Neural cell (in vitro differentiated cells): ENCODE results near the gene TAB2. TPM values are rescaled to one million over a fixed set of nuclear protein-coding genes. Genes with fewer than 3 reads are reported as not detected.

Source experiments
- H2AFZ ChIP-seq: fragments of 200-600, 300-800 bp; sonication (generic), shearing (Covaris generic); 2 replicates; pipeline ENCODE4 v1.6.0; 2014; ENCODE audit warnings: low read depth, mild to moderate bottlenecking, antibody characterized with exemption, low read length, moderate library complexity
- H3F3A ChIP-seq: fragments of 200-600 bp; shearing (Covaris generic); 2 replicates; pipeline ENCODE4 v1.6.1; 2016; ENCODE audit warnings: mild to moderate bottlenecking, moderate library complexity, mixed read lengths, antibody characterized with exemption, low read length; ENCODE audit not compliant: insufficient read depth, poor library complexity, severe bottlenecking
- H3K27ac ChIP-seq: fragments of 200-600, 300-800 bp; sonication (generic), shearing (Covaris generic); 2 replicates; pipeline ENCODE4 v1.5.1; 2014; ENCODE audit warnings: mild to moderate bottlenecking, low read length, moderate library complexity
- H3K27me3 ChIP-seq: fragments of 300-800, 200-600 bp; sonication (generic), shearing (Covaris generic); 2 replicates; pipeline ENCODE4 v1.6.0; 2014; ENCODE audit warnings: mild to moderate bottlenecking, low read depth, low read length, moderate library complexity; ENCODE audit not compliant: insufficient read depth
- H3K36me3 ChIP-seq: fragments of 300-800, 200-600 bp; sonication (generic), shearing (Covaris generic); 2 replicates; pipeline ENCODE4 v1.5.1; 2014; ENCODE audit warnings: mild to moderate bottlenecking, antibody characterized with exemption, low read length, moderate library complexity; ENCODE audit not compliant: insufficient read depth
- H3K4me2 ChIP-seq: fragments of 300-800, 200-600 bp; sonication (generic), shearing (Covaris generic); 2 replicates; pipeline ENCODE4 v1.6.0; 2014; ENCODE audit warnings: mild to moderate bottlenecking, low read length
- H3K4me3 ChIP-seq: fragments of 300-800, 200-600 bp; sonication (generic), shearing (Covaris generic); 2 replicates; pipeline ENCODE4 v1.5.1; 2014; ENCODE audit warnings: mild to moderate bottlenecking, low read length, moderate library complexity
- H3K79me2 ChIP-seq: fragments of 200-600 bp; shearing (Covaris generic); replicated peaks from 2 replicates; pipeline ENCODE4 v1.6.0; 2014; ENCODE audit warnings: mild to moderate bottlenecking, low read length, moderate library complexity; ENCODE audit not compliant: insufficient read depth
- H3K9ac ChIP-seq: fragments of 300-800, 200-600 bp; sonication (generic), shearing (Covaris generic); 2 replicates; pipeline ENCODE4 v1.6.1; 2016; ENCODE audit warnings: mild to moderate bottlenecking, low read length, mixed read lengths
- H3K9me2 ChIP-seq: fragments of 200-600 bp; shearing (Covaris generic); 2 replicates; pipeline ENCODE4 v1.6.1; 2016; ENCODE audit warnings: mild to moderate bottlenecking, low read length, mixed read lengths; ENCODE audit not compliant: insufficient read depth
- H3K9me3 ChIP-seq: fragments of 200-600, 300-800 bp; sonication (generic), shearing (Covaris generic); 2 replicates; pipeline ENCODE4 v1.6.1; 2016; ENCODE audit warnings: mild to moderate bottlenecking, mixed run types, low read length, moderate library complexity, mixed read lengths
- H4K20me1 ChIP-seq: fragments of 200-600 bp; shearing (Covaris generic); 2 replicates; pipeline ENCODE4 v1.6.1; 2016; ENCODE audit warnings: mild to moderate bottlenecking, mixed run types; ENCODE audit not compliant: insufficient read depth
- EP300 ChIP-seq: fragments of 450-650 bp; conservative IDR thresholded peaks from 2 replicates; pipeline ENCODE4 v1.6.1; 2014; ENCODE audit warnings: antibody characterized with exemption, mild to moderate bottlenecking, moderate library complexity; ENCODE audit not compliant: poor library complexity, severe bottlenecking
- EZH2 ChIP-seq: fragments of 200-600, 300-800 bp; shearing (Covaris generic), sonication (generic); IDR thresholded peaks from 2 replicates; pipeline ENCODE4 v1.6.1; 2014; ENCODE audit warnings: antibody characterized with exemption, low read length, borderline replicate concordance, mild to moderate bottlenecking; ENCODE audit not compliant: insufficient read depth, poor library complexity, severe bottlenecking
- MXI1 ChIP-seq: fragments of 450-650 bp; conservative IDR thresholded peaks from 2 replicates; pipeline ENCODE4 v1.6.1; 2014; ENCODE audit warnings: antibody characterized with exemption, mild to moderate bottlenecking; ENCODE audit not compliant: poor library complexity, severe bottlenecking
- POLR2AphosphoS5 ChIP-seq: IDR thresholded peaks from 2 replicates; pipeline ENCODE4 v1.6.1; 2012
- RAD21 ChIP-seq: fragments of 450-650 bp; conservative IDR thresholded peaks from 2 replicates; pipeline ENCODE4 v1.6.1; 2014; ENCODE audit warnings: antibody characterized with exemption, mild to moderate bottlenecking, moderate library complexity
- SMC3 ChIP-seq: fragments of 450-650 bp; conservative IDR thresholded peaks from 2 replicates; pipeline ENCODE4 v1.6.1; 2014; ENCODE audit warnings: antibody characterized with exemption, mild to moderate bottlenecking, moderate library complexity; ENCODE audit not compliant: poor library complexity
- TAF1 ChIP-seq: IDR thresholded peaks from 2 replicates; pipeline ENCODE4 v1.6.1; 2012; ENCODE audit warnings: low read depth
- polyA plus RNA-seq: library from polyadenylated mRNA; depleted of rRNA; stranded (reverse); fragments of >200 nt; gene quantifications from 2 replicates; pipeline ENCODE4 v1.2.3, GENCODE V29; 2014
- TF ChIP-seq, protein P1 (sequence below): IDR thresholded peaks from 2 replicates; pipeline ENCODE4 v1.6.1; 2012; ENCODE audit warnings: borderline replicate concordance
- TF ChIP-seq, protein P2 (sequence below): fragments of 450-650 bp; IDR thresholded peaks from 2 replicates; pipeline ENCODE4 v1.5.1; 2014; ENCODE audit warnings: antibody characterized with exemption, mild to moderate bottlenecking, moderate library complexity; ENCODE audit not compliant: poor library complexity, severe bottlenecking

The TAB2 gene
- polyA plus RNA-seq, 1 donor from 2014 or later: 27.6 TPM

DNA sequence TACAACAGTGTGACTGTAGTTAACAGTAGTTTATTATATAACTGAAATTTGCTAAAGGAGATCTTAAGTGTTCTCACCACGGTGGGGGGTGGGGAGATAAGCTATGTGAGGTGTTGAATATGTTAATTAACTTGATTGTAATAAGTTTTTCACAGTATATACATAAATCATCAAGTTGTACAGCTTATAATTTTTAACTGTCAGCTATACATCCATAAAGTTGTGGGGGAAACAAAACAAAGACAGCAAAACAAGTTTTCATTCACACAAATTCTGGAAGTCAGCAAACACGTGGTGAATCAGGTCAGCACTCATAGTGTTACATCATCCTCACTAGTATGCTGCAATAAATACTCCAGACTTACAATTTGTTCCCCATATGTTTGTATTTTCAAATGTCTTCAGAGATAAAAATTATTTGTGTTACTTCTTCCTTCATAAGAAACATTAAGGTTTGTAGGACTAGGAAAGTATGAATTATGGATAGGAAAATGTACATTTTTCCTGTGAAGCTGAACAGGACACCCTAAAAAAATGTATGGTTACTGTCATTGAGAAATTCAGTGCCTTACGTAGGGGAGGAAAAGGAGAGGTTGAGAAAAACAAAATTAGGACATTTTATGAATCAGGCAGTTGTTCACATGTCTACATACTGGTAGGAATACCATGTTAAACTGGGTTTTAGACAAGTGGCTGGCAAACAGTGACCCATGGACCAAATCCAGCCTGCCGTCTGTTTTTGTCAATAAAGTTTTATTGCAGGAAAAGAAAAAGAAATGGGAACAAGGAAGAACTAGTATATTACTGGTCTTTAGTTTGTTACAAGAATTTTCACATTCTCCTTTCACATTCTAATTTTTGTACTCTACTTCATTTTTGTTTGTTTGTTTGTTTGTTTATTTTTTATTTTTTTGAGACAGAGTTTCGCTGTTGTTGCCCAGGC is 88.6 kb downstream of the TAB2 start:
- Histone ChIP-seq H3K4me3 (no peak overlapping the region), H3K79me2 (no peaks in the 10 kb centered on the region), H4K20me1 (no peaks in the 10 kb centered on the region), H3K27ac (no peak overlapping the region), H3K27me3 (no peaks in the 10 kb centered on the region), H3K9me3 (no peaks in the 10 kb centered on the region), H3K9me2 (no peaks in the 10 kb centered on the region), H2AFZ (no peak overlapping the region), H3K4me2 (no peak overlapping the region), H3K9ac (no peak overlapping the region), H3F3A (no peaks in the 10 kb centered on the region), H3K36me3 (peaks cover 33% of the 10 kb centered on the region)
- no peak for TF ChIP-seq POLR2AphosphoS5
- TF ChIP-seq RAD21: no peak
- no peak for TF ChIP-seq TAF1
- no peak for TF ChIP-seq EP300

- Histone ChIP-seq H3K4me2 (no peak overlapping the region), H3K4me3 (no peak overlapping the region), H2AFZ (no peak overlapping the region), H3K9ac (no peak overlapping the region), H4K20me1 (no peaks in the 10 kb centered on the region), H3K36me3 (peaks cover 15% of the 10 kb centered on the region), H3K9me3 (no peaks in the 10 kb centered on the region), H3K79me2 (no peaks in the 10 kb centered on the region), H3K27me3 (no peaks in the 10 kb centered on the region), H3K27ac (no peak overlapping the region), H3F3A (no peaks in the 10 kb centered on the region), H3K9me2 (no peaks in the 10 kb centered on the region)
- no peak for TF ChIP-seq EZH2
- no peak for TF ChIP-seq EP300
- no peak for TF ChIP-seq POLR2AphosphoS5
- no peak for TF ChIP-seq MXI1
- TF ChIP-seq, protein P1, sequence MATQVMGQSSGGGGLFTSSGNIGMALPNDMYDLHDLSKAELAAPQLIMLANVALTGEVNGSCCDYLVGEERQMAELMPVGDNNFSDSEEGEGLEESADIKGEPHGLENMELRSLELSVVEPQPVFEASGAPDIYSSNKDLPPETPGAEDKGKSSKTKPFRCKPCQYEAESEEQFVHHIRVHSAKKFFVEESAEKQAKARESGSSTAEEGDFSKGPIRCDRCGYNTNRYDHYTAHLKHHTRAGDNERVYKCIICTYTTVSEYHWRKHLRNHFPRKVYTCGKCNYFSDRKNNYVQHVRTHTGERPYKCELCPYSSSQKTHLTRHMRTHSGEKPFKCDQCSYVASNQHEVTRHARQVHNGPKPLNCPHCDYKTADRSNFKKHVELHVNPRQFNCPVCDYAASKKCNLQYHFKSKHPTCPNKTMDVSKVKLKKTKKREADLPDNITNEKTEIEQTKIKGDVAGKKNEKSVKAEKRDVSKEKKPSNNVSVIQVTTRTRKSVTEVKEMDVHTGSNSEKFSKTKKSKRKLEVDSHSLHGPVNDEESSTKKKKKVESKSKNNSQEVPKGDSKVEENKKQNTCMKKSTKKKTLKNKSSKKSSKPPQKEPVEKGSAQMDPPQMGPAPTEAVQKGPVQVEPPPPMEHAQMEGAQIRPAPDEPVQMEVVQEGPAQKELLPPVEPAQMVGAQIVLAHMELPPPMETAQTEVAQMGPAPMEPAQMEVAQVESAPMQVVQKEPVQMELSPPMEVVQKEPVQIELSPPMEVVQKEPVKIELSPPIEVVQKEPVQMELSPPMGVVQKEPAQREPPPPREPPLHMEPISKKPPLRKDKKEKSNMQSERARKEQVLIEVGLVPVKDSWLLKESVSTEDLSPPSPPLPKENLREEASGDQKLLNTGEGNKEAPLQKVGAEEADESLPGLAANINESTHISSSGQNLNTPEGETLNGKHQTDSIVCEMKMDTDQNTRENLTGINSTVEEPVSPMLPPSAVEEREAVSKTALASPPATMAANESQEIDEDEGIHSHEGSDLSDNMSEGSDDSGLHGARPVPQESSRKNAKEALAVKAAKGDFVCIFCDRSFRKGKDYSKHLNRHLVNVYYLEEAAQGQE: no peak
- TF ChIP-seq SMC3: no peak
- no peak for TF ChIP-seq TAF1
Observed at GRCh38 chr6:149409617-149410016, 92.1 kb downstream of the TAB2 start.

- Histone ChIP-seq H2AFZ (no peak overlapping the region), H3K27ac (no peak overlapping the region), H3K79me2 (no peaks in the 10 kb centered on the region), H3K9me3 (no peaks in the 10 kb centered on the region), H3K9ac (no peak overlapping the region), H4K20me1 (no peaks in the 10 kb centered on the region), H3K4me2 (no peak overlapping the region), H3K36me3 (peaks cover 8% of the 10 kb centered on the region), H3K27me3 (no peaks in the 10 kb centered on the region), H3K9me2 (no peaks in the 10 kb centered on the region), H3K4me3 (no peak overlapping the region), H3F3A (no peaks in the 10 kb centered on the region)
- TF ChIP-seq EP300 (no peak), POLR2AphosphoS5 (no peak), SMC3 (no peak), TAF1 (no peak), RAD21 (no peak), MXI1 (no peak), EZH2 (no peak)
- TF ChIP-seq, protein P1: no peak
- TF ChIP-seq, protein P2, sequence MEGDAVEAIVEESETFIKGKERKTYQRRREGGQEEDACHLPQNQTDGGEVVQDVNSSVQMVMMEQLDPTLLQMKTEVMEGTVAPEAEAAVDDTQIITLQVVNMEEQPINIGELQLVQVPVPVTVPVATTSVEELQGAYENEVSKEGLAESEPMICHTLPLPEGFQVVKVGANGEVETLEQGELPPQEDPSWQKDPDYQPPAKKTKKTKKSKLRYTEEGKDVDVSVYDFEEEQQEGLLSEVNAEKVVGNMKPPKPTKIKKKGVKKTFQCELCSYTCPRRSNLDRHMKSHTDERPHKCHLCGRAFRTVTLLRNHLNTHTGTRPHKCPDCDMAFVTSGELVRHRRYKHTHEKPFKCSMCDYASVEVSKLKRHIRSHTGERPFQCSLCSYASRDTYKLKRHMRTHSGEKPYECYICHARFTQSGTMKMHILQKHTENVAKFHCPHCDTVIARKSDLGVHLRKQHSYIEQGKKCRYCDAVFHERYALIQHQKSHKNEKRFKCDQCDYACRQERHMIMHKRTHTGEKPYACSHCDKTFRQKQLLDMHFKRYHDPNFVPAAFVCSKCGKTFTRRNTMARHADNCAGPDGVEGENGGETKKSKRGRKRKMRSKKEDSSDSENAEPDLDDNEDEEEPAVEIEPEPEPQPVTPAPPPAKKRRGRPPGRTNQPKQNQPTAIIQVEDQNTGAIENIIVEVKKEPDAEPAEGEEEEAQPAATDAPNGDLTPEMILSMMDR: no peak
Observed at GRCh38 chr6:149410557-149410956, 93.0 kb downstream of the TAB2 start.
